GM18511 (cell line): ENCODE data around the gene FIBCD1.

Experiments used
- ATAC-seq: cut with Tn5 transposase; IDR thresholded peaks from one replicate; pipeline ENCODE4 v1.9.1; 2021; ENCODE audit warnings: mild to moderate bottlenecking, moderate library complexity; ENCODE audit not compliant: unreplicated experiment

FIBCD1 gene

GRCh38 chr9:130862747-130863146, 76.3 kb downstream of the FIBCD1 start:
- ATAC-seq = no peak

DNA sequence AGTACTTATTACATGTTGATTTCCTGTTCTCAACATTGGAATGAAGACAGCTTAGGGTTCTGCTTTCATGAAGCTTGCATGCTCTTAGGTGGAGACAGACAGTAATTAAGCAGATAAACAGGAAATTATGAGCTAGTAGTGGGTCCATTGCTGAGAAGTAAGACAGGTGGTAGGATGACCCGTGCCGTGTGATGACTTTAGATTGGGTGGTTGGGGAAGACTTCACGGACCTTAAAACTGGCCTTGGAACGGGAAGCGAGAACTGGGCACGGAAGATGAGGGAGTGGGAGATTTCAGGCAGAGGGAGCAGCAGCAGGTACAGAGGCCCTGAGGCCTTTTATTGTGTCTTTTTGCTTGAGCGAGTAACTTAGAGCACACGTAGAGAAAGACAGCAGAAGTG, 76.8 kb downstream of the FIBCD1 start:
- no peak for ATAC-seq

DNA sequence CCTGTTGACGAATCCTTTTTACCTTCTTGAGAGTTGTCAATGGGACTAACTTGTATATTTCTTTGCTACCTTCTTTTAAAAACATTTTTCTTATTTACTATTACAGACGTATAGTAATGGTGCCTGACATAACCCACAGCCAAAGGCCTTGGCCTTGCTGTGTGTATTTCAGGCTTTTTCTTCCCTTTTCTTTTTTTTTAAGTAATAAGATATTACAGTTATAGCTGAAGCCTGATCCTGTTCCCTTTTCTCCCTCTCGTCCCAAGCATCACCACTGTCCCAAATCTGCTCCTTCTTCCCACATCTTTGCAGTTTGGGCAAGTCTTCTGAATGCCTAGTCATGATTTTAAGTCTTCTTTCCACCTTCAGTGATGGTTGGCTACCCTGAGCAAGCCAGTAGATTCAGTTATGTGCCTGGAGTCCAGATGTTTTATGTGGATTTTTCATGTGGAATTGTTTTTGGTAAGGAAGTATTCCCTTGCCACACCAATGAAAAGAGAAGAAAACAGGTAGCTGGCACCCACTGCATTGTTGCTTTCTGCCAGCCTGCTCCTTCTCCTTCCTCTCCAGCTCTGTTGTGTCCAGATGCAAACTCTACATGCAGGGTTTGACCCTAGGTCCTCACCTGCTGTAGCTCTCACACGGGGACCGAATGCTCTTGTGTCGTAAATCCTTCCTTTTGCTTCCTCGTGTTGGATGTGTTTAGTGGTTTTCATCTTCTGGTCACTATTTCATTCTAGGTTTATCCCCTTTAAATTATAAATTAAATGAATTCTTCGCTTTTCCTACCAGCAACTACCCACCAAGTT, 77.5 kb downstream of the FIBCD1 start:
- ATAC-seq = no peak

GRCh38 chr9:130860458-130861316, 78.4 kb downstream of the FIBCD1 start:
- no peak for ATAC-seq

GRCh38 chr9:130858739-130859705, 80.0 kb downstream of the FIBCD1 start:
- no peak for ATAC-seq

- no peak for ATAC-seq
Measured at GRCh38 chr9:130857864-130858738, 80.9 kb downstream of the FIBCD1 start.

DNA sequence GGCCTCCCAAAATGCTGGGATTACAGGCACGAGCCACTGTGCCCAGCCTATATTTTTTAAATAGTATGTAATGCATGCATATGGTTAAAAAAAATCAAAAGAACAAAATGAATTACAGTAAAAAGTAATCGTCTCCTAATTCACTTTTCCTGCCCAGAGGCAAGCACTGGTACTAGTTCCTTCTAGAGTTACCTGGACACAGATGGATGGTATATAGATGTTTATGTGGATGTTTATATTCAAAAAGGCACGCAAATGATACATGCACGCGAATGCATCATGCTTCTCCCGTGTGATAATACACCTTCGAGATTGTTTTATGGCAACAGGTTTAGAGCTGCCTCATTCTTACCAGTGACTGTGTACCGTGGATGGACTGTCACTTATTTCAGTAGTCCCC, 82.6 kb downstream of the FIBCD1 start:
- ATAC-seq = no peak

GRCh38 chr9:130854835-130855234, 84.2 kb downstream of the FIBCD1 start:
- no peak for ATAC-seq

GRCh38 chr9:130854092-130854491, 85.0 kb downstream of the FIBCD1 start:
- no peak for ATAC-seq

DNA sequence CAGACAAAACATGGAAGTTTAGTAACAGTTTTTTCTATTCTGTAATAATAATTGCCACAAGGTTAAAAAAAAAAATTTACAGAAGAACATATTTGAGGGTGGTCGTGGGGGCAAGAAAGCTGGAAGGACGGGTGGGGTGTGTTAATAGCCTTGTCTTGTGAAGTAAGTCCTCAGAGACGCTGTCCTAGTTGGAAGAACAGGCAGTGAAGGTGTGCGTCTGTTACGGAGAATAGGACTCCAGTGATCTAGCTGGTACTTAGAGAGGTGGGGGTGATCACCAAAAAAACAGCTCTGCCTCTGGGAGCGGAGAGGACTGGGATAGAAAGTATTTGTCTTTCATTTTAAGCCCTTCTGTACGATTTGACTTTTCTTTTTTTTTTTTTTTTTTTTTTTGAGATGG, 86.2 kb downstream of the FIBCD1 start:
- ATAC-seq = no peak
